Keratinocyte (primary cell): ENCODE data around the gene ZMIZ1. TPM values are rescaled to one million over a fixed set of nuclear protein-coding genes. Genes with fewer than 3 reads are reported as not detected.

Source experiments
- DNase-seq: peaks from one replicate; pipeline ENCODE4 v3.0.0-alpha.2; 2011; ENCODE audit warnings: low read depth, missing footprints, low spot score
- FAIRE-seq: peaks from 2 replicates; lab custom pipeline; 2011; peaks lifted over from hg19 to GRCh38; lab: Jason Lieb, UNC
- H2AFZ ChIP-seq: 2 replicates; pipeline ENCODE4 v1.6.0; 2012; ENCODE audit warnings: low read length, control low read depth, inconsistent platforms; ENCODE audit not compliant: control insufficient read depth
- H3K27ac ChIP-seq: 2 replicates; pipeline ENCODE4 v1.5.1; 2011; ENCODE audit warnings: low read length; ENCODE audit not compliant: control insufficient read depth, insufficient read depth
- H3K27me3 ChIP-seq: 3 replicates; pipeline ENCODE4 v1.6.0; 2011; ENCODE audit warnings: low read length; ENCODE audit not compliant: control insufficient read depth, insufficient read depth; ENCODE audit errors: extremely low read depth
- H3K36me3 ChIP-seq, 2 experiments: 2 replicates in 1 of 2; 3 replicates in 1 of 2; pipeline ENCODE4 v1.5.1; 2011; ENCODE audit warnings: low read length in 2 of 2, mild to moderate bottlenecking in 1 of 2; ENCODE audit not compliant: control insufficient read depth in 2 of 2, insufficient read depth in 2 of 2; ENCODE audit errors: extremely low read depth in 1 of 2
- H3K4me1 ChIP-seq: 3 replicates; pipeline ENCODE4 v1.5.1; 2011; ENCODE audit warnings: low read length; ENCODE audit not compliant: control insufficient read depth, insufficient read depth; ENCODE audit errors: extremely low read depth
- H3K4me2 ChIP-seq: 3 replicates; pipeline ENCODE4 v1.6.0; 2011; ENCODE audit warnings: low read depth, low read length; ENCODE audit not compliant: control insufficient read depth, insufficient read depth; ENCODE audit errors: extremely low read depth
- H3K4me3 ChIP-seq, 3 experiments: fragments of 200-600 bp in 1 of 3; sonication (generic) in 1 of 3; 2 replicates in 2 of 3; 3 replicates in 1 of 3; pipeline ENCODE4 v1.5.1; 2011 to 2016; ENCODE audit warnings: low read length in 3 of 3, mild to moderate bottlenecking in 3 of 3, control low read depth in 2 of 3, inconsistent platforms in 1 of 3, low read depth in 1 of 3, mixed read lengths in 1 of 3, mixed run types in 1 of 3, moderate library complexity in 1 of 3; ENCODE audit not compliant: control insufficient read depth in 2 of 3, insufficient read depth in 2 of 3; ENCODE audit errors: extremely low read depth in 1 of 3
- H3K79me2 ChIP-seq: 2 replicates; pipeline ENCODE4 v1.6.0; 2012; ENCODE audit warnings: low read length; ENCODE audit not compliant: control insufficient read depth, insufficient read depth
- H3K9ac ChIP-seq: 3 replicates; pipeline ENCODE4 v1.6.0; 2011; ENCODE audit warnings: low read length; ENCODE audit not compliant: control insufficient read depth, insufficient read depth; ENCODE audit errors: extremely low read depth
- H3K9me1 ChIP-seq: 3 replicates; pipeline ENCODE4 v1.6.0; 2011; ENCODE audit warnings: low read length; ENCODE audit not compliant: control insufficient read depth, insufficient read depth; ENCODE audit errors: extremely low read depth
- H3K9me3 ChIP-seq: 2 replicates; pipeline ENCODE4 v1.5.1; 2012; ENCODE audit warnings: low read depth, low read length; ENCODE audit not compliant: control insufficient read depth
- H4K20me1 ChIP-seq: 3 replicates; pipeline ENCODE4 v1.6.0; 2011; ENCODE audit warnings: low read length; ENCODE audit not compliant: control insufficient read depth, insufficient read depth; ENCODE audit errors: extremely low read depth
- EZH2 ChIP-seq: IDR thresholded peaks from one replicate; pipeline ENCODE4 v1.6.1; 2012; ENCODE audit warnings: inconsistent platforms, mild to moderate bottlenecking, low read length, moderate library complexity
- dilution Hi-C: fragments of 300-500 bp; cut with MboI; formaldehyde crosslinking; loops from one replicate; pipeline ENCODE4 v1.7.0; 2020; ENCODE audit warnings: low sequenced_read_pairs; ENCODE audit not compliant: extremely low pct_ligation_motif_present
- polyA plus RNA-seq, 5 experiments: library from polyadenylated mRNA; depleted of rRNA in 3 of 5; stranded (reverse) in 3 of 5; stranded (forward) in 1 of 5; unstranded in 1 of 5; fragments of >200 nt; gene quantifications; 1 replicate in 1 of 5; 2 replicates in 3 of 5; 3 replicates in 1 of 5; pipeline versions ENCODE4 v1.2.1 to v1.2.3, GENCODE V29; 2011 to 2012; ENCODE audit warnings: missing spikeins in 2 of 5, low read depth in 1 of 5, low replicate concordance in 1 of 5
- TF ChIP-seq, protein P1 (sequence below), 3 experiments: IDR thresholded peaks in 1 of 3; conservative IDR thresholded peaks in 1 of 3; optimal IDR thresholded peaks in 1 of 3; 2 replicates in 2 of 3; 3 replicates in 1 of 3; pipeline versions ENCODE3 to v1.5.1; 2011; ENCODE audit warnings: low read length in 3 of 3, mild to moderate bottlenecking in 3 of 3, moderate library complexity in 2 of 3, control low read depth in 1 of 3, inconsistent platforms in 1 of 3; ENCODE audit not compliant: insufficient read depth in 2 of 3; ENCODE audit errors: extremely low read depth in 1 of 3

The ZMIZ1 gene
- polyA plus RNA-seq, 1 donor (not counting 4 experiments of a cell fraction or from before 2014, with no cell fraction given): 1.8 TPM

DNA sequence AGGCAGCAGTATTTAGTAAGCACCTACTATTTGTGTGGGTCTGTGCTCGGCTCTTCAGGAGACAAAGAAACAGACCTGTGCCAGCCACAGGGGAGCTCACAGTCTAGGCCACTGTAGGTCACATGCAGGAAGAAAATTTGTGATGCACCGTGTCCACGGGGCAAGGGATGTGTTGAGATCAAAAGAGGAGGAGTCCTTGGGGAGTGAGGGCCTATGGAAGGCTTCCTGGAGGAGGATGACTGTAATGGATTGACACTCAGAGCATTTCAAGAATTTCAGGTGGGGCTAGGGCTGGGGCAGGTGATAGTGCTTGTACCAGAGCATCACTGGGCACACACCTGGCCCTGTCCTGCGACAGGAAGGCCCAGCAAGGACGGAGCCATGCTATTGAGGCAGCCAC, 102.7 kb downstream of the ZMIZ1 start:
- no peaks in the 10 kb centered on the region for H3K79me2 ChIP-seq
- H3K36me3 ChIP-seq: peaks cover 2 to 14% of the 10 kb centered on the region in 2 experiments
- no peaks in the 10 kb centered on the region for H3K9me3 ChIP-seq
- no peak overlapping the region for H3K4me2 ChIP-seq
- H3K4me1 ChIP-seq: no peaks in the 10 kb centered on the region
- no peak overlapping the region for H3K4me3 ChIP-seq
- no peaks in the 10 kb centered on the region for H3K27me3 ChIP-seq
- TF ChIP-seq, protein P1, sequence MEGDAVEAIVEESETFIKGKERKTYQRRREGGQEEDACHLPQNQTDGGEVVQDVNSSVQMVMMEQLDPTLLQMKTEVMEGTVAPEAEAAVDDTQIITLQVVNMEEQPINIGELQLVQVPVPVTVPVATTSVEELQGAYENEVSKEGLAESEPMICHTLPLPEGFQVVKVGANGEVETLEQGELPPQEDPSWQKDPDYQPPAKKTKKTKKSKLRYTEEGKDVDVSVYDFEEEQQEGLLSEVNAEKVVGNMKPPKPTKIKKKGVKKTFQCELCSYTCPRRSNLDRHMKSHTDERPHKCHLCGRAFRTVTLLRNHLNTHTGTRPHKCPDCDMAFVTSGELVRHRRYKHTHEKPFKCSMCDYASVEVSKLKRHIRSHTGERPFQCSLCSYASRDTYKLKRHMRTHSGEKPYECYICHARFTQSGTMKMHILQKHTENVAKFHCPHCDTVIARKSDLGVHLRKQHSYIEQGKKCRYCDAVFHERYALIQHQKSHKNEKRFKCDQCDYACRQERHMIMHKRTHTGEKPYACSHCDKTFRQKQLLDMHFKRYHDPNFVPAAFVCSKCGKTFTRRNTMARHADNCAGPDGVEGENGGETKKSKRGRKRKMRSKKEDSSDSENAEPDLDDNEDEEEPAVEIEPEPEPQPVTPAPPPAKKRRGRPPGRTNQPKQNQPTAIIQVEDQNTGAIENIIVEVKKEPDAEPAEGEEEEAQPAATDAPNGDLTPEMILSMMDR (optimal IDR thresholded peaks at IDR 0.05 in 1 of 3, IDR thresholded peaks at IDR 0.05 in 1 of 3, conservative IDR thresholded peaks at IDR 0.05 in 1 of 3; ENCODE audit: extremely low read depth in 1 of 3, insufficient read depth in 2 of 3, low read length in 3 of 3): no peak
- TF ChIP-seq EZH2: no peak
- dilution Hi-C loops: no loop called here
- no peaks in the 10 kb centered on the region for H4K20me1 ChIP-seq
- H3K9ac ChIP-seq: no peak overlapping the region
- no peak for FAIRE-seq
- H2AFZ ChIP-seq: no peak overlapping the region
- no peaks in the 10 kb centered on the region for H3K9me1 ChIP-seq
- H3K27ac ChIP-seq: no peak overlapping the region
- DNase-seq: no peak

DNA sequence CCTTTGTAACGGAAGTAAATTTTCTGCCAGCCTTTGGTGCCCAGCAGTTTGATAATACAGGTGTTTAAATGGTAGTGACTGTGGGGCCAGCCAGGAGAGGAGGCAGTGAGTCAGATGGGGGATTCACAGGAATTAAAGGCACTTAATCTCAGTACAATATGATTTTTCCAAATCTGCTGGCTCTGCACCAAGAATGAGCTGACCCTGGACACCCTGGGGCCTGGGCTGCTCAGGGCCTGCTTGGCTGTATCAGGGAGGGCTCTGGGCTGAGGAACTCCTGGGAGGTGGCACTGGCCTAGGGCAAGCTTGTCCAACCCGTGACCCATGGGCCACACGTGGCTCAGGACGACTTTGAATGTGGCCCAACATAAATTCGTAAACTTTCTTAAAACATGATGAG, 104.1 kb downstream of the ZMIZ1 start:
- Histone ChIP-seq H3K4me2 (no peak overlapping the region), H3K4me3 (no peak overlapping the region), H3K27ac (no peak overlapping the region), H2AFZ (no peak overlapping the region), H3K9me3 (no peaks in the 10 kb centered on the region), H4K20me1 (peaks cover 2% of the 10 kb centered on the region), H3K36me3 (peaks cover 0 to 9% of the 10 kb centered on the region in 2 experiments), H3K9me1 (no peaks in the 10 kb centered on the region), H3K79me2 (no peaks in the 10 kb centered on the region), H3K4me1 (no peaks in the 10 kb centered on the region), H3K27me3 (no peaks in the 10 kb centered on the region), H3K9ac (no peak overlapping the region)
- dilution Hi-C loops: no loop called here
- TF ChIP-seq EZH2: no peak
- TF ChIP-seq, protein P1 (optimal IDR thresholded peaks at IDR 0.05 in 1 of 3, IDR thresholded peaks at IDR 0.05 in 1 of 3, conservative IDR thresholded peaks at IDR 0.05 in 1 of 3; ENCODE audit: extremely low read depth in 1 of 3, insufficient read depth in 2 of 3, low read length in 3 of 3): no peak
- DNase-seq: no peak
- no peak for FAIRE-seq
